Transverse colon (tissue), 4 donors: Measurements from ENCODE around the gene ATXN2L. TPM values are rescaled to one million over a fixed set of nuclear protein-coding genes. Genes with fewer than 3 reads are reported as not detected.

ENCODE experiments used
- DNase-seq: peaks from one replicate; pipeline ENCODE4 v3.0.0-alpha.2; 2019
- H3K27ac ChIP-seq, 4 donors: fragments of 200-600 bp; sonication (generic); 2 replicates each; pipeline ENCODE4 v1.5.1; 2016 to 2018; ENCODE audit warnings: inconsistent platforms in 4 of 4
- H3K27me3 ChIP-seq: fragments of 200-600 bp; sonication (generic); 2 replicates; pipeline ENCODE4 v1.5.1; 2017; ENCODE audit warnings: inconsistent platforms
- H3K36me3 ChIP-seq, 4 donors: fragments of 200-600 bp; sonication (generic); 2 replicates each; pipeline ENCODE4 v1.5.1; 2017 to 2019; ENCODE audit warnings: inconsistent platforms in 4 of 4
- H3K4me1 ChIP-seq, 4 donors: fragments of 200-600 bp; sonication (generic); 2 replicates each; pipeline ENCODE4 v1.5.1; 2017 to 2020; ENCODE audit warnings: inconsistent platforms in 4 of 4
- H3K4me3 ChIP-seq, 4 donors: fragments of 200-600 bp; sonication (generic); 1 replicate in 1 of 4; 2 replicates in 3 of 4; pipeline versions ENCODE4 v1.5.1 to v1.6.1; 2017 to 2019; ENCODE audit warnings: inconsistent platforms in 4 of 4
- H3K9me3 ChIP-seq, 2 donors: fragments of 200-600 bp; sonication (generic); 2 replicates each; pipeline ENCODE4 v1.5.1; 2017 to 2019; ENCODE audit warnings: inconsistent platforms in 2 of 2
- EP300 ChIP-seq: sonication (generic); formaldehyde crosslinking; IDR thresholded peaks from one replicate; pipeline ENCODE4 v1.6.1; 2017; ENCODE audit warnings: antibody characterized with exemption, low read depth
- POLR2A ChIP-seq: fragments of 450-650 bp; IDR thresholded peaks from one replicate; pipeline ENCODE4 v1.6.1; 2016; ENCODE audit warnings: antibody characterized with exemption, mild to moderate bottlenecking, moderate library complexity
- POLR2AphosphoS5 ChIP-seq, 3 donors: sonication (generic); formaldehyde crosslinking; IDR thresholded peaks; one replicate each; pipeline ENCODE4 v1.6.1; 2016; ENCODE audit warnings: antibody characterized with exemption in 3 of 3
- WGBS, 2 donors: methylation state at CpG; one replicate each; pipeline ENCODE4 v1.1.5; 2018; ENCODE audit warnings: low coverage in 1 of 2; 5-methylcytosine and 5-hydroxymethylcytosine counted together
- in situ Hi-C, 4 donors: fragments of 200-750 bp; cut with MboI; loops; one replicate each; pipeline versions ENCODE4 v1.15.0 to v1.15.1; 2017; ENCODE audit warnings: low sequenced_read_pairs in 3 of 4, low pct_ligation_motif_present in 1 of 4, low pct_unique_long_range_greater_than_20kb in 1 of 4
- intact Hi-C: fragments of 100-400 bp; cut with DNase I; formaldehyde crosslinking; loops from one replicate; pipeline ENCODE4 v1.15.1; 2023; ENCODE audit warnings: low total_unique reads
- total RNA-seq, 4 donors: library from RNA; depleted of rRNA; stranded (reverse); fragments of >200 nt; gene quantifications; one replicate each; pipeline ENCODE4 v1.1.0, GENCODE V29; 2016
- TF ChIP-seq, protein P1 (sequence below), 5 experiments: fragments of 200-600 bp in 3 of 5; fragments of 450-650 bp in 2 of 5; sonication (generic) in 3 of 5; IDR thresholded peaks; 1 replicate in 2 of 5; 2 replicates in 3 of 5; pipeline ENCODE4 v1.5.1; 2016 to 2017; ENCODE audit warnings: antibody characterized with exemption in 5 of 5, inconsistent platforms in 3 of 5, mild to moderate bottlenecking in 2 of 5, moderate library complexity in 1 of 5

ATXN2L gene
- total RNA-seq, 4 donors from 2014 or later, result 90.2 to 165 (median 105) TPM

DNA sequence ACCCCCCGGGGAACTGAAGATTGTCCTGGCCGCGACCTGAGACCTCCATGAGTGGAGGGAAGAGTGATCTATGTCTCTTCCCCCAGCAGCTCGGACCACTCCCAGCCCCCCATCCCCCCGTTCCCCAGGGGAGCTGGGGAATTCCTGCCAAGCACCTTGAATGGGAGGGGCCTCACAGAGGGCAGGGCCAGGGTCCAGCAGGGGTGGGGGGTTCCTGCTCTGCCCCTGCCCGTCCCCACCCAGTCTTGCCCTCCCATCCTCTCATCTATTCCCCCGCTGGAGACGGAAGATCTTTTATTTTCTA is 13.9 kb downstream of the ATXN2L start:
- in situ Hi-C loops, result no loop called here
- peaks cover 0 to 51% (median 25%) of the 10 kb centered on the region in 4 donors for H3K36me3 ChIP-seq
- TF ChIP-seq POLR2AphosphoS5 (IDR thresholded peaks at IDR 0.05), result no peak
- TF ChIP-seq, protein P1, sequence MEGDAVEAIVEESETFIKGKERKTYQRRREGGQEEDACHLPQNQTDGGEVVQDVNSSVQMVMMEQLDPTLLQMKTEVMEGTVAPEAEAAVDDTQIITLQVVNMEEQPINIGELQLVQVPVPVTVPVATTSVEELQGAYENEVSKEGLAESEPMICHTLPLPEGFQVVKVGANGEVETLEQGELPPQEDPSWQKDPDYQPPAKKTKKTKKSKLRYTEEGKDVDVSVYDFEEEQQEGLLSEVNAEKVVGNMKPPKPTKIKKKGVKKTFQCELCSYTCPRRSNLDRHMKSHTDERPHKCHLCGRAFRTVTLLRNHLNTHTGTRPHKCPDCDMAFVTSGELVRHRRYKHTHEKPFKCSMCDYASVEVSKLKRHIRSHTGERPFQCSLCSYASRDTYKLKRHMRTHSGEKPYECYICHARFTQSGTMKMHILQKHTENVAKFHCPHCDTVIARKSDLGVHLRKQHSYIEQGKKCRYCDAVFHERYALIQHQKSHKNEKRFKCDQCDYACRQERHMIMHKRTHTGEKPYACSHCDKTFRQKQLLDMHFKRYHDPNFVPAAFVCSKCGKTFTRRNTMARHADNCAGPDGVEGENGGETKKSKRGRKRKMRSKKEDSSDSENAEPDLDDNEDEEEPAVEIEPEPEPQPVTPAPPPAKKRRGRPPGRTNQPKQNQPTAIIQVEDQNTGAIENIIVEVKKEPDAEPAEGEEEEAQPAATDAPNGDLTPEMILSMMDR (IDR thresholded peaks at IDR 0.05), result no peak
- TF ChIP-seq EP300, result no peak
- no peak for TF ChIP-seq POLR2A

GRCh38 chr16:28837672-28838557 is 15.1 kb downstream of the ATXN2L start:
- Histone ChIP-seq H3K4me3 (no peak overlapping the region), H3K4me1 (no peaks in the 10 kb centered on the region), H3K27ac (no peak overlapping the region), H3K9me3 (no peaks in the 10 kb centered on the region), H3K36me3 (peaks cover 0 to 39% (median 22%) of the 10 kb centered on the region in 4 donors), H3K27me3 (no peaks in the 10 kb centered on the region)
- in situ Hi-C loops, result no loop called here
- TF ChIP-seq POLR2AphosphoS5 (IDR thresholded peaks at IDR 0.05), result no peak
- no peak for TF ChIP-seq EP300
- TF ChIP-seq, protein P1 (IDR thresholded peaks at IDR 0.05), result no peak
- no peak for TF ChIP-seq POLR2A
- intact Hi-C loops, result no loop called here
- DNase-seq, result no peak
- 90% methylated on average over 7 of the region's 7 CpGs; no CpG with 5 or more reads in 1 of the 2 donors for WGBS, 2 donors

More for the DNA sequence above, 13.9 kb downstream of the ATXN2L start:
- intact Hi-C loops, result no loop called here
- no peak overlapping the region for H3K27ac ChIP-seq
- no peaks in the 10 kb centered on the region for H3K4me1 ChIP-seq
- WGBS, 2 donors, result 83 to 85% methylated on average over 1 to 8 of the region's 8 CpGs
- H3K4me3 ChIP-seq, result no peak overlapping the region
- no peaks in the 10 kb centered on the region for H3K9me3 ChIP-seq
- DNase-seq, result no peak
- no peaks in the 10 kb centered on the region for H3K27me3 ChIP-seq

DNA sequence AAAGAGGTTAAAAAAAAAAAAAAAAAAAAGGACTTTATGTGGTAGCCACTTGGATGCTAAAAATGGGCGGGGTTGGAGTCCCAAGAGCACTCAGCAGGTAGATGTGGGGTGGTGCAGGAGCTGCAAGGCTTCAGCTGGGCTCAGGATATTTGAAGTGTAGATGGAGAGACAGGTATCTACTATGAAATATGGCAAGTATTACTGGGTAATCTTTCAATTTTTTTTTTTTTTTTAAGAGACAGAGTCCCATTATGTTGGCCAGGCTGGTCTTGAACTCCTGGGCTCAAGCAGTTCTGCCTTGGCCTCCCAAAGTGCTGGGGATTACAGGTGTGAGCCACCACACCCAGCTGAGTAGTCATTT is 15.7 kb downstream of the ATXN2L start:
- H3K27me3 ChIP-seq, result no peaks in the 10 kb centered on the region
- intact Hi-C loops (no loop called here), in situ Hi-C loops (no loop called here)
- TF ChIP-seq POLR2AphosphoS5 (IDR thresholded peaks at IDR 0.05), result no peak
- TF ChIP-seq EP300, result no peak
- no peak for TF ChIP-seq POLR2A
- TF ChIP-seq, protein P1 (IDR thresholded peaks at IDR 0.05), result no peak
- H3K9me3 ChIP-seq, result no peaks in the 10 kb centered on the region
- H3K27ac ChIP-seq, result no peak overlapping the region
- no peak overlapping the region for H3K4me3 ChIP-seq
- no peak for DNase-seq
- no peaks in the 10 kb centered on the region for H3K4me1 ChIP-seq
- peaks cover 0 to 39% (median 20%) of the 10 kb centered on the region in 4 donors for H3K36me3 ChIP-seq
- WGBS, 2 donors, result 100% methylated on average over 1 of the region's 1 CpG

DNA sequence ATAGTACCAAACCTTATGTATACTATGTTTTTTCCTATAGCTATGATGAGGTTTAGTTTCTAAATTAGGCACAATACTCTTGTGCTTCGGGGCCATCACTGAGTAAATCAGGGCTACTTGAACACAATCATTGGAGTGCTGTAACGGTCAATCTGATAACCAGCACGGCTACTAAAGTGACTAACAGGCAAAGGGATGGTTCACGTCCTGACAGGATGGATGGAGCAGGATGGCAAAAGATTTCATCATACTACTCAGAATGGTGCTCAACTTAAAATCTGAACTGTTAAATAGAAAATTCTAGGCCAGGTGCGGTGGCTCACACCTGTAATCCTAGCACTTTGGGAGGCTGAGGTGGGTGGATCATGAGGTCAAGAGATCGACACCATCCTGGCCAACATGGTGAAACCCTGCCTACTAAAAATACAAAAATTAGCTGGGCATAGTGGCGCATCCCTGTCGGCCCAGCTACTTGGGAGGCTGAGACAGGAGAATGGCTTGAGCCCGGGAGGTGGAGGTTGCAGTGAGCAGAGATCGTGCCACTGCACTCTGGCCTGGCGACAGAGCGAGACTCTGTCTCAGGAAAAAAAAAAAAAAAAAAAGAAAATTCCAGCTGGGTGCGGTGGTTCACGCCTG is 16.3 kb downstream of the ATXN2L start:
- peaks cover 0 to 39% (median 20%) of the 10 kb centered on the region in 4 donors for H3K36me3 ChIP-seq
- TF ChIP-seq EP300, result no peak
- TF ChIP-seq, protein P1 (IDR thresholded peaks at IDR 0.05), result no peak
- in situ Hi-C loops, result no loop called here
- no peaks in the 10 kb centered on the region for H3K4me1 ChIP-seq
- intact Hi-C loops, result no loop called here
- 82 to 98% methylated on average over 11 to 14 of the region's 14 CpGs for WGBS, 2 donors
- H3K27me3 ChIP-seq, result no peaks in the 10 kb centered on the region
- no peaks in the 10 kb centered on the region for H3K9me3 ChIP-seq
- H3K27ac ChIP-seq, result no peak overlapping the region
- no peak for DNase-seq
- no peak overlapping the region for H3K4me3 ChIP-seq
